Adrenal gland (tissue), 5 donors: Measurements from ENCODE around the gene SNN.

ENCODE experiments used
- CTCF ChIP-seq, 6 experiments: fragments of 450-650 bp in 4 of 6; fragments of 200-600 bp in 2 of 6; sonication (generic) in 1 of 6; IDR thresholded peaks; 1 replicate in 5 of 6; 2 replicates in 1 of 6; pipeline versions ENCODE4 v1.5.1 to v1.8.0; 2016 to 2021; ENCODE audit warnings: antibody characterized with exemption in 6 of 6, mild to moderate bottlenecking in 2 of 6, moderate library complexity in 1 of 6
- POLR2A ChIP-seq, 2 donors: fragments of 450-650 bp; IDR thresholded peaks; one replicate each; pipeline ENCODE4 v1.6.1; 2017; ENCODE audit warnings: antibody characterized with exemption in 2 of 2, mild to moderate bottlenecking in 2 of 2, moderate library complexity in 1 of 2
- donor health status: DM: no; HTN: no; CAD: no.

GRCh38 chr16:11672206-11673090, 4.2 kb downstream of the SNN start:
- TF ChIP-seq CTCF (IDR thresholded peaks at IDR 0.05) (no peak), POLR2A (IDR thresholded peaks at IDR 0.05) (no peak)
